OCI-LY3 (cell line): ENCODE measurements around the gene BACH2.
A peak's percentile ranks its signal among the peaks of the same experiment; 100 is the strongest.

Source experiments
- H2AFZ ChIP-seq: fragments of 200-600, 300-600 bp; shearing (Covaris generic); 2 replicates; pipeline ENCODE4 v1.6.0; 2014; ENCODE audit warnings: antibody characterized with exemption, low read depth, low read length
- H3K27ac ChIP-seq: fragments of 200-600, 300-600 bp; sonication (generic); 2 replicates; pipeline ENCODE4 v1.5.1; 2014; ENCODE audit warnings: mild to moderate bottlenecking, low read length, moderate library complexity, mixed read lengths
- H3K27me3 ChIP-seq: fragments of 200-600, 300-600 bp; sonication (generic); 2 replicates; pipeline ENCODE4 v1.6.1; 2014; ENCODE audit warnings: low read depth, low read length, mixed read lengths
- H3K36me3 ChIP-seq: fragments of 200-600, 300-600 bp; sonication (generic); replicated peaks from 2 replicates; pipeline ENCODE3; 2014; ENCODE audit warnings: low read depth, low read length, mixed read lengths
- H3K4me1 ChIP-seq: fragments of 300-600, 200-600 bp; sonication (generic); 2 replicates; pipeline ENCODE4 v1.6.1; 2014; ENCODE audit warnings: low read length, mixed read lengths
- H3K4me2 ChIP-seq: fragments of 200-600, 300-600 bp; sonication (generic); 2 replicates; pipeline ENCODE4 v1.6.1; 2014; ENCODE audit warnings: low read length, mixed read lengths
- H3K4me3 ChIP-seq: fragments of 300-600, 200-600 bp; sonication (generic); 2 replicates; pipeline ENCODE4 v1.5.1; 2014; ENCODE audit warnings: antibody characterized with exemption, mild to moderate bottlenecking, low read length, moderate library complexity
- H3K79me2 ChIP-seq: fragments of 300-600, 200-600 bp; shearing (Covaris generic); 2 replicates; pipeline ENCODE4 v1.6.1; 2014; ENCODE audit warnings: mild to moderate bottlenecking, low read length, mixed read lengths
- H3K9ac ChIP-seq: fragments of 300-600, 200-600 bp; shearing (Covaris generic); 2 replicates; pipeline ENCODE4 v1.6.0; 2014; ENCODE audit warnings: mild to moderate bottlenecking, low read length, moderate library complexity
- H3K9me3 ChIP-seq: fragments of 200-600, 300-600 bp; shearing (Covaris generic); 2 replicates; pipeline ENCODE4 v1.6.1; 2014; ENCODE audit warnings: low read length, mixed read lengths; ENCODE audit not compliant: insufficient read depth
- H4K20me1 ChIP-seq: fragments of 200-600, 300-600 bp; sonication (generic); 2 replicates; pipeline ENCODE4 v1.6.1; 2016; ENCODE audit warnings: low read length, mixed read lengths; ENCODE audit not compliant: insufficient read depth
- EZH2phosphoT487 ChIP-seq: fragments of 200-600 bp; shearing (Covaris generic); IDR thresholded peaks from 2 replicates; pipeline ENCODE4 v1.6.1; 2018; ENCODE audit warnings: antibody characterized with exemption, mixed run types, low read depth
- TF ChIP-seq, protein P1 (sequence below): fragments of 200-600, 300-600 bp; sonication (generic); IDR thresholded peaks from 2 replicates; pipeline ENCODE4 v1.5.1; 2014; ENCODE audit warnings: antibody characterized with exemption, low read length, low read depth

Gene BACH2

DNA sequence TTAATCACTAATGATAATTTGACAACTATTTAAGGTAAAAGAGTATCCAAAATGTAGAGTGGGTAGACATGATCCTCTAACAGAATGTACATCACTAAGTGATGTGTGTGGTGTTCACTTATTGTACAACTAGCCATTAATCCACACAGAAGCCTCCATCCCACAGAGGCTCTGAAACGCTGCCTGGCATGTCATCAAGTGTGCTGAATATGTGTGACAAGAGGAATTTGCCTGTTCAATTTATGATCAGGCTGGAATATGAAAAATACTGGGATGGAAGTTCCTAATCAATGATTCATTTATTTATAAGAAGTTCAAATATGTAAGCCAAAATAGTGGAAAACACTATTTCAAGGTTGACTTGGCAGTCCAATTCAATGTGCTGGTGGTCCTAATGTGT lies 72.4 kb downstream of the BACH2 start:
- H3K36me3 ChIP-seq: peaks cover 25% of the 10 kb centered on the region
- peaks cover 8% of the 10 kb centered on the region for H3K9me3 ChIP-seq
- H3K4me1 ChIP-seq: peaks cover 34% of the 10 kb centered on the region
- H3K79me2 ChIP-seq: no peaks in the 10 kb centered on the region
- H2AFZ ChIP-seq: no peak overlapping the region
- no peaks in the 10 kb centered on the region for H3K27me3 ChIP-seq
- no peaks in the 10 kb centered on the region for H4K20me1 ChIP-seq
- H3K4me2 ChIP-seq: no peak overlapping the region
- TF ChIP-seq EZH2phosphoT487: no peak
- TF ChIP-seq, protein P1, sequence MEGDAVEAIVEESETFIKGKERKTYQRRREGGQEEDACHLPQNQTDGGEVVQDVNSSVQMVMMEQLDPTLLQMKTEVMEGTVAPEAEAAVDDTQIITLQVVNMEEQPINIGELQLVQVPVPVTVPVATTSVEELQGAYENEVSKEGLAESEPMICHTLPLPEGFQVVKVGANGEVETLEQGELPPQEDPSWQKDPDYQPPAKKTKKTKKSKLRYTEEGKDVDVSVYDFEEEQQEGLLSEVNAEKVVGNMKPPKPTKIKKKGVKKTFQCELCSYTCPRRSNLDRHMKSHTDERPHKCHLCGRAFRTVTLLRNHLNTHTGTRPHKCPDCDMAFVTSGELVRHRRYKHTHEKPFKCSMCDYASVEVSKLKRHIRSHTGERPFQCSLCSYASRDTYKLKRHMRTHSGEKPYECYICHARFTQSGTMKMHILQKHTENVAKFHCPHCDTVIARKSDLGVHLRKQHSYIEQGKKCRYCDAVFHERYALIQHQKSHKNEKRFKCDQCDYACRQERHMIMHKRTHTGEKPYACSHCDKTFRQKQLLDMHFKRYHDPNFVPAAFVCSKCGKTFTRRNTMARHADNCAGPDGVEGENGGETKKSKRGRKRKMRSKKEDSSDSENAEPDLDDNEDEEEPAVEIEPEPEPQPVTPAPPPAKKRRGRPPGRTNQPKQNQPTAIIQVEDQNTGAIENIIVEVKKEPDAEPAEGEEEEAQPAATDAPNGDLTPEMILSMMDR: no peak
- H3K4me3 ChIP-seq: no peak overlapping the region
- no peak overlapping the region for H3K9ac ChIP-seq
- no peak overlapping the region for H3K27ac ChIP-seq

DNA sequence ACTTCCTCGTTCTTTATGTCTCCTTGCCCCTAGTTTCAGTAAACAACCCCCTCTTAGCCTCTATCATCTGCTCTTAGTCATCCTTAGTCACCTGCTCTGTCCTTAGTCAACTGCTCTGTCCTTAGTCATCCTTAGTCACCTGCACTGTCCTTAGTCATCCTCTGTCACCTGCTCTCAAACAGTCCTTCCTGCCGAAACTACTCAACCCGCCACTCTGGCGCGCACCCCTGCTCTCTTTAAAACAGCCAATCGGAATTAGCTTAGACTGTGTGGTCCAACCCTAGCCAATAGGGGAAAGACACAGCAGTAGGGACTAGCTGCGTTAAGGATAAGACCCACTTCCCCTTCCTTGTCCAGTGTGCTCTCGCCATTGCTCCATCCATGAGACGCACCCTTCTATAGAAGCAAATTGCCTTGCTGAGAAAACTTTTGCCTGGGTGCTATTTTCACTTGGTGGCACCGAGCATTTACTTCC lies 73.9 kb downstream of the BACH2 start:
- Histone ChIP-seq H3K4me3 (no peak overlapping the region), H2AFZ (no peak overlapping the region), H3K9me3 (peaks cover 8% of the 10 kb centered on the region), H3K27ac (peak overlapping the region; percentile 87), H3K4me1 (peaks cover 48% of the 10 kb centered on the region), H3K36me3 (peaks cover 25% of the 10 kb centered on the region), H3K4me2 (no peak overlapping the region), H3K27me3 (no peaks in the 10 kb centered on the region), H4K20me1 (no peaks in the 10 kb centered on the region), H3K79me2 (no peaks in the 10 kb centered on the region), H3K9ac (no peak overlapping the region)
- TF ChIP-seq EZH2phosphoT487: no peak
- TF ChIP-seq, protein P1: no peak

DNA sequence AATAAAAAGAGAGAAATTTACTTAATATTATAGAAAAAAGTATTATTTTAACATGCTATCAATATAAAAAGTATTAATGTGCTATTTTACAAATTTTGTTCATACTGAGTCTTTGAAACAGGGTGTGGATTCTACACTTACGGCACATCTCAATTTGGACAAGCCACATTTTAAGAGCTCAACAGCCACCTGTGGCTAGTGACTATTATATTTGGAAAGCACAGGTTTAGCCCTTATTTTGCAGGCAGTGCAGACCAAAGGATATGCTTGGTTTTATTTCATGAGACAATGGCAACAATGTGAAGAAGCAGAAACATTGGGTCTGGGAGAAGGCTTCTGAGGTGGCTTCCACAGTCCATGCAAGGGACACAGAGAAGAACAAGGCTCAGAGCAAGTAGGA lies 74.6 kb downstream of the BACH2 start:
- Histone ChIP-seq H3K4me3 (no peak overlapping the region), H3K79me2 (no peaks in the 10 kb centered on the region), H3K36me3 (peaks cover 25% of the 10 kb centered on the region)

DNA sequence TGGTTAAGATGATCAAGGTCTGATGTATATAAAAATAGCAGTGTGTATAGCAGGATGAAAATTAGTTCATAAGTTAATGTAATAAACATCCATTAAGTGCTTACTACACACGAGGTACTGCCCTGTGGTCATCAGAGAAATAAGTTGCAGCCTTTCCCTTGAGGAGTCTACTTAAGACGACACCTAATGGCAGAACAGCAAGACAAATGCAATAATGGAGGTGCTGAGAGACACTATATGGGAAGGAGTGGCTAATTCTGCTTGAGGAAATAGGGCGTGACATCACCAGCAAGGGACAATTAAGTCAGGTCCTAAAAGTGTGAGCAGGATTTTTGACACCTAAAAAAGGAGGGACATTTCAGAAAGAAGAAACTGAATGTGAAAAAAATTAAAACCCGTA lies 75.2 kb downstream of the BACH2 start:
- Histone ChIP-seq H3K79me2 (no peaks in the 10 kb centered on the region), H3K4me3 (no peak overlapping the region), H3K4me1 (peaks cover 62% of the 10 kb centered on the region), H3K9ac (no peak overlapping the region), H3K27me3 (no peaks in the 10 kb centered on the region), H4K20me1 (no peaks in the 10 kb centered on the region), H3K36me3 (peaks cover 25% of the 10 kb centered on the region), H3K4me2 (no peak overlapping the region), H3K9me3 (peaks cover 8% of the 10 kb centered on the region), H3K27ac (peak overlapping the region; percentile 15; the same call in 1 of the 2 replicates), H2AFZ (no peak overlapping the region)
- TF ChIP-seq EZH2phosphoT487: no peak
- TF ChIP-seq, protein P1: no peak

More for the DNA sequence above, 74.6 kb downstream of the BACH2 start:
- Histone ChIP-seq H4K20me1 (no peaks in the 10 kb centered on the region), H3K4me1 (peaks cover 56% of the 10 kb centered on the region), H3K9me3 (peaks cover 8% of the 10 kb centered on the region), H3K27ac (peak overlapping the region; percentile 87), H3K4me2 (no peak overlapping the region), H2AFZ (no peak overlapping the region), H3K27me3 (no peaks in the 10 kb centered on the region), H3K9ac (peak overlapping the region; percentile 28; the same call in 1 of the 2 replicates)
- no peak for TF ChIP-seq EZH2phosphoT487
- TF ChIP-seq, protein P1: no peak
